Stimulated activated CD8-positive, alpha-beta memory T cell treated with anti-CD3 and anti-CD28 coated beads, Interleukin-7, amount 100 ng/mL, for 24 hours (primary cell): Measurements from ENCODE around the gene AHSG.

ENCODE experiments used
- DNase-seq: peaks from one replicate; pipeline ENCODE4 v3.0.0-alpha.2; 2020; ENCODE audit warnings: low read depth

Gene AHSG

DNA sequence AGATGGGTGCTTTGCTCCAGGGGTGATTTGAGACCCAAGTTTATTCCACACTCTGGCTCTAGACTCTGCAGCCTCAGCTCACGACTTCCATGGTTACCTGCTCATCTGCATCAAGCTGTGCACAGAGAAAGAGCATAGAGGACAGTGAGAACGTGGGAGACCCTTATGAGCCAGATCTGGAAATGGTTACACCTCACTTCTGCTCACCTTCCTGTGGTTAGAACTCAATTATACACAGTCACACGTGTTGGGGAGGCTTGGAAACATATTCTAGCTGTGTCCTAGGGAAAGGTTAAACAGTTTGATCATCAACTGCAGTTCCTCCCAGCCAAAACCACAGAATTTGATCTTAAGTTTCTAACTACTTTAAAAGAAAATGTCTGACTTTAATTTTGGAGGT, 29.2 kb downstream of the AHSG start:
- DNase-seq = no peak

GRCh38 chr3:186643493-186643892, 30.6 kb downstream of the AHSG start:
- DNase-seq = no peak

DNA sequence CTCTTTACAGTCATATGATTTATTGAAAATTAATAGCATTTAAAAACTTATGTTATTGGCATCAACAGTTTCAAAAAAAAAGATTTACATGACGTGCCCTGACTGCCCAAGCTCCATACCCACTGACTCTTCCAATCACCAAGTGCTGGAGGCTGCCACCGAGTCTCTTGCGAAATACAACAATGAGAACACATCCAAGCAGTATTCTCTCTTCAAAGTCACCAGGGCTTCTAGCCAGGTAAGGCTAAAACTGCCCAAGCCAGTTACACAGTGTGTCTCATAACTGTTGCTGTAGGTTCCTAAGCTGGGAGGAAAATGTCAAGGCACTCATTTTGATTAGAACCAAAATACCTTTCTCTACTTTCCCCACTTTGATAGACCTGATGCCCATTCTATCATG, 31.8 kb downstream of the AHSG start:
- DNase-seq = no peak

DNA sequence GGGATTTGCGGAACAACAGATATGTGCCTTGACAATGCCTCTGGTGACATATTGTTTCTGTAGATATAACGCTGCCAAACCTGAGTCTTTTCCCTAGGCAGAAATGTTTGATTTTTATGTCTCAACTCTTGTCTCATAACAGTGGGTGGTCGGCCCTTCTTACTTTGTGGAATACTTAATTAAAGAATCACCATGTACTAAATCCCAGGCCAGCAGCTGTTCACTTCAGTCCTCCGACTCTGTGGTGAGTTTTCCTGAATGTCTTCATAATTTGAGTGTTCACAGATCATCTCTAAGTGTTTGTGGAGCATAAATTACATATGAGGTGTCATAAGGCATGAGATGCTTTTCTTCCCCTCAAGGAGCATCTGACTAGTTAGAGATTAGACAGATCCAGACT, 33.2 kb downstream of the AHSG start:
- no peak for DNase-seq

GRCh38 chr3:186646841-186647240, 34.0 kb downstream of the AHSG start:
- DNase-seq = no peak

GRCh38 chr3:186648851-186649250, 36.0 kb downstream of the AHSG start:
- no peak for DNase-seq

- no peak for DNase-seq
Observed at GRCh38 chr3:186651678-186652215, 38.9 kb downstream of the AHSG start.

- DNase-seq = no peak
Observed at GRCh38 chr3:186653080-186653707, 40.3 kb downstream of the AHSG start.

- no peak for DNase-seq
Observed at GRCh38 chr3:186653984-186654383, 41.1 kb downstream of the AHSG start.

GRCh38 chr3:186663361-186664118, 50.7 kb downstream of the AHSG start:
- DNase-seq = no peak

GRCh38 chr3:186664119-186664495, 51.2 kb downstream of the AHSG start:
- DNase-seq = no peak

DNA sequence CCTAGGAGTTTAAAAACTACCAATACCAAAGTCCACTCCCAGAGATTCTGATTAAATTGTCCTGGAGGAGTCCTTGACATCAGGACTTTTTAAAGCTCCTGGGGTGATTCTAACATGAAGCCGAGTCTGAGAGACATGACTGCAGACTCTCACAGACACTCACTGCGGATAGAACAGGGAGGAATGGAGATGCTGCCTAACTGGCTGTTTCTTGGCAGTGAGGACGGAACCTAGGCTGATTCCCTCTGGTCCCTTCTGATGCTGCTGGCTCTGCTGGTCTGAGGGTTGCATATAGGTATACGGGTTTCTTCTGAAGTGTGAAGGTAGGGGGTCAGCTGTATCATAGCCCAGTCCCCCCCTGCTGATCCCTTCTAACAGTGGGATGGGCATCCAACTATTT, 51.6 kb downstream of the AHSG start:
- no peak for DNase-seq

- DNase-seq = no peak
Observed at GRCh38 chr3:186665625-186666188, 52.8 kb downstream of the AHSG start, which contains the start of gene HRG. Gene HRG (plus strand): TSS chr3:186666014. CDS start chr3:186666032, 18 bp downstream.

DNA sequence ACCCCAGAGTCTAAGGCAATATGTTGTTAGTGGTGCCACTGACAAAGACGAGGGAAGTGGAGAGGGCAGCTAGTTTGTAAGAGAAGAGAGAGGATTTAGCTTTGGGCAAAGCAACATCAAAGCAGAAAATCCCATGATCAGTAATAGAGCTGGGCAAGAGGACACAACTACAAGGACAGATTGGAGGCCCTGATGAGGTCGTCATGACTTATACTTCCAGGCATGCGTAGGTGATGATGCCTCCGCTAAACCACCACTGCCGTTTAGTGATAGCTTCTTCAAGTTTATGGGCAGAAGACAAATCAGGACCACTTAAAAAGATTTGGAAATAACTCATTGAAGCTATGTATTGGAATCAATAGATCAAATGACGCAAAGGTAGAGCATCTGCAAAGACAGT, 55.6 kb downstream of the AHSG start:
- no peak for DNase-seq

- DNase-seq = no peak
Observed at GRCh38 chr3:186669378-186670084, 56.7 kb downstream of the AHSG start.

DNA sequence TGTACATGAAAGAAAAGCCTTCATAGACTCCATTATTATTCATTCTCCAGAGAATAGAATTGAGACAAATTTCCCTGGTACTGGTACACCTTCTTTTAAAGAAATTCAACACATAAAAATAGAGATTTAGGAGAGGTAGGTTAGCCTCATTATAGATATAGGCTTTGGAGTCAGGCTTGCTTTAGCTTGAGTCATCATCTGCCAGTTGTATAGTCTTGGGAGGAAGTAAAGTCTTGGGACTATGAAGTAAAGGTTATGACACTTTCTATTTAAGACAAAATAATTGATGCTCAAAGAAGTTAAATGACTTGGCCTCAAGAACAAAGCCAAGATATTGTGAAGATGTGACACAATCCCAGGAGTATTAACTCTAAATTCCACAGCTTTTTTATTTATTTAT, 57.3 kb downstream of the AHSG start:
- DNase-seq = no peak
